Adrenal gland (tissue), 12 donors: ENCODE data around the gene IGF2R. TPM values are rescaled to one million over a fixed set of nuclear protein-coding genes. Genes with fewer than 3 reads are reported as not detected.
A peak's percentile ranks its signal among the peaks of the same experiment; 100 is the strongest.
"Not testable (repeated sequence)": the region's sequence is repeated elsewhere in the genome, so short reads cannot be mapped to it uniquely, and the experiment has no call there.

Experiments used
- DNase-seq, 7 donors: peaks; one replicate each; pipeline ENCODE4 v3.0.0-alpha.2; 2019 to 2020
- H3K27ac ChIP-seq, 5 donors: fragments of 200-600 bp; sonication (generic) in 4 of 5; 1 replicate in 3 of 5; 2 replicates in 2 of 5; pipeline versions ENCODE4 v1.5.1 to v1.8.0; 2016 to 2020; ENCODE audit warnings: mild to moderate bottlenecking in 1 of 5
- H3K27me3 ChIP-seq: fragments of 200-600 bp; 2 replicates; pipeline ENCODE4 v1.8.0; 2021
- H3K36me3 ChIP-seq, 2 donors: fragments of 200-600 bp; replicated peaks in 1 of 2; 1 replicate in 1 of 2; 2 replicates in 1 of 2; pipeline versions ENCODE4 v1.5.1 to v1.8.0; 2018 to 2022
- H3K4me1 ChIP-seq, 2 donors: fragments of 200-600 bp; replicated peaks in 1 of 2; 1 replicate in 1 of 2; 2 replicates in 1 of 2; pipeline versions ENCODE4 v1.5.1 to v1.8.0; 2018 to 2021
- H3K4me3 ChIP-seq, 4 donors: fragments of 200-600 bp; sonication (generic) in 3 of 4; one replicate each; pipeline ENCODE4 v1.5.1; 2016 to 2018
- H3K9me3 ChIP-seq, 3 donors: fragments of 200-600 bp; sonication (generic) in 1 of 3; replicated peaks in 1 of 3; 1 replicate in 2 of 3; 2 replicates in 1 of 3; pipeline versions ENCODE4 v1.5.1 to v1.8.0; 2016 to 2021
- POLR2A ChIP-seq, 2 donors: fragments of 450-650 bp; IDR thresholded peaks; one replicate each; pipeline ENCODE4 v1.6.1; 2017; ENCODE audit warnings: antibody characterized with exemption in 2 of 2, mild to moderate bottlenecking in 2 of 2, moderate library complexity in 1 of 2
- WGBS, 4 donors: extraction: QIAGEN DNeasy Blood & Tissue Kit in 2 of 4; methylation state at CpG; one replicate each; pipeline versions ENCODE4 v1.1.5 to v1.1.7; 2013 to 2017; 5-methylcytosine and 5-hydroxymethylcytosine counted together
- intact Hi-C, 2 donors: fragments of 100-400 bp; cut with DNase I; formaldehyde crosslinking; loops; one replicate each; pipeline versions ENCODE4 v1.14.1 to v1.15.0; 2022 to 2023
- polyA plus RNA-seq, 3 donors: library from polyadenylated mRNA; stranded (reverse); fragments of 200-250 nt in 2 of 3; fragments of 350-450 nt in 1 of 3; fragmentation: Illumina TruSeq in 1 of 3; extraction: RNeasy Lipid Tissue Mini Kit (QIAGEN cat#74804) in 1 of 3; gene quantifications; one replicate each; pipeline ENCODE4 v1.2.3, GENCODE V29; 2013 to 2014
- total RNA-seq, 9 donors: library from RNA; depleted of rRNA in 4 of 9; stranded (reverse); fragments of >200 nt in 4 of 9; fragments of 120-200 nt in 1 of 9; fragmentation: NEBNext Ultra II Directional in 1 of 9; extraction: Animal tissue kit (Norgen Biotek cat#: 25700) in 1 of 9; gene quantifications; one replicate each; pipeline versions ENCODE4 v1.1.0 to v1.2.4, GENCODE V29; 2013 to 2023
- TF ChIP-seq, protein P1 (sequence below), 6 experiments: fragments of 450-650 bp in 4 of 6; fragments of 200-600 bp in 2 of 6; sonication (generic) in 1 of 6; IDR thresholded peaks; 1 replicate in 5 of 6; 2 replicates in 1 of 6; pipeline versions ENCODE4 v1.5.1 to v1.8.0; 2016 to 2021; ENCODE audit warnings: antibody characterized with exemption in 6 of 6, mild to moderate bottlenecking in 2 of 6, moderate library complexity in 1 of 6
- donor health status: healthy with polysubstance abuse.
- donor health status: Bipolar disorder and iron deficiency.
- donor health status: DM: yes; HTN: yes; CAD: no.
- donor health status: DM: no; HTN: no; CAD: no.
- donor health status: DM: no; HTN: no; CAD: no.
- donor health status: DM: yes; HTN: yes; CAD: no.

The IGF2R gene
- total and polyA plus RNA-seq, 12 donors = 17.1 to 154 (median 89.8) TPM

DNA sequence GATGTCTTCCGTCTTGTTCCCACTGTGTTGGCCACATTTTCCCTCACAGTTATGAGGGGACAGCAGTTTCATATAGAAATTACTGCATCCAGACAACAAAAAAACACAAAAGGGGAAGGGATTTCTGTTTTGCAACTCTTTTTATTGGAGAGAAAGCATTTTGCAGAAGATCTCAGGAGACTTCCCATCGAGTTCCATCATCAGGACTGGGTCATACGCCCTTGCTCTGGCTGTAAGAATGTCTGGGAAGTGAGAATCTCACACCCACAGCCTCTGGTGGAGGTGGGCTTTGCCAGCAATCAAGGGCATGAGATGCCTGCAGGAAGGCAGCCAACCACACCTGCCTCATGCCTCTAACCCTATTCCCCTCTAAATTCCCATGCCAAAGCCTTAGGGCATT lies 5.8 kb upstream of the IGF2R start:
- H3K27me3 ChIP-seq = no peaks in the 10 kb centered on the region
- DNase-seq = no peak
- peaks cover 0 to 12% of the 10 kb centered on the region in 2 donors for H3K4me1 ChIP-seq
- H3K36me3 ChIP-seq = no peaks in the 10 kb centered on the region
- no peak overlapping the region for H3K4me3 ChIP-seq
- no peak overlapping the region for H3K27ac ChIP-seq
- H3K9me3 ChIP-seq = no peaks in the 10 kb centered on the region
- no peak for TF ChIP-seq POLR2A (IDR thresholded peaks at IDR 0.05)
- TF ChIP-seq, protein P1, sequence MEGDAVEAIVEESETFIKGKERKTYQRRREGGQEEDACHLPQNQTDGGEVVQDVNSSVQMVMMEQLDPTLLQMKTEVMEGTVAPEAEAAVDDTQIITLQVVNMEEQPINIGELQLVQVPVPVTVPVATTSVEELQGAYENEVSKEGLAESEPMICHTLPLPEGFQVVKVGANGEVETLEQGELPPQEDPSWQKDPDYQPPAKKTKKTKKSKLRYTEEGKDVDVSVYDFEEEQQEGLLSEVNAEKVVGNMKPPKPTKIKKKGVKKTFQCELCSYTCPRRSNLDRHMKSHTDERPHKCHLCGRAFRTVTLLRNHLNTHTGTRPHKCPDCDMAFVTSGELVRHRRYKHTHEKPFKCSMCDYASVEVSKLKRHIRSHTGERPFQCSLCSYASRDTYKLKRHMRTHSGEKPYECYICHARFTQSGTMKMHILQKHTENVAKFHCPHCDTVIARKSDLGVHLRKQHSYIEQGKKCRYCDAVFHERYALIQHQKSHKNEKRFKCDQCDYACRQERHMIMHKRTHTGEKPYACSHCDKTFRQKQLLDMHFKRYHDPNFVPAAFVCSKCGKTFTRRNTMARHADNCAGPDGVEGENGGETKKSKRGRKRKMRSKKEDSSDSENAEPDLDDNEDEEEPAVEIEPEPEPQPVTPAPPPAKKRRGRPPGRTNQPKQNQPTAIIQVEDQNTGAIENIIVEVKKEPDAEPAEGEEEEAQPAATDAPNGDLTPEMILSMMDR (IDR thresholded peaks at IDR 0.05) = no peak
- intact Hi-C loops = no loop called here
- 51 to 70% (median 57%) methylated on average over 3 of the region's 3 CpGs for WGBS, 4 donors

DNA sequence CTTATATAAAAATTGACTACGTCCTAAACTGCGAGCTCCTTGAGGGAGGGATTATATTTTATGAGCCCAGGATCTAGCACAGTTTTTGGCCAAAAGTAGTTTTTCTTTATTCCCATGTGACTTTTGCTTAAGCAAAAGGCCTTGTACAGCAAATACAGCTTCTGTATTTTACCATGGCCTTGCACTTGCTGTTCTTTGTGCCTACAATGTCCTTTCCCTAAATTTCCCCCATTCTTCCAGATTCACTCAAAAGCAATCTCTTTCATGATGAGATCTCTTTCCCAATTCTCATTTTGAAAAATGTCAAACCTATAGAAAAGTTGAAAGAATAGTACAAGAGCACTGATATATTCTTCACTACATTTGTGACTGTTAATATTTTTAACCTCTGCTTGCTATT lies 4.8 kb upstream of the IGF2R start:
- intact Hi-C loops = no loop called here
- no peaks in the 10 kb centered on the region for H3K9me3 ChIP-seq
- no peak for DNase-seq
- H3K4me1 ChIP-seq = peaks cover 0 to 16% of the 10 kb centered on the region in 2 donors
- 86 to 94% (median 87%) methylated on average over 2 of the region's 2 CpGs for WGBS, 4 donors
- no peaks in the 10 kb centered on the region for H3K36me3 ChIP-seq
- no peak overlapping the region for H3K27ac ChIP-seq
- no peak overlapping the region for H3K4me3 ChIP-seq
- TF ChIP-seq, protein P1 (IDR thresholded peaks at IDR 0.05) = no peak
- no peak for TF ChIP-seq POLR2A (IDR thresholded peaks at IDR 0.05)
- H3K27me3 ChIP-seq = no peaks in the 10 kb centered on the region

DNA sequence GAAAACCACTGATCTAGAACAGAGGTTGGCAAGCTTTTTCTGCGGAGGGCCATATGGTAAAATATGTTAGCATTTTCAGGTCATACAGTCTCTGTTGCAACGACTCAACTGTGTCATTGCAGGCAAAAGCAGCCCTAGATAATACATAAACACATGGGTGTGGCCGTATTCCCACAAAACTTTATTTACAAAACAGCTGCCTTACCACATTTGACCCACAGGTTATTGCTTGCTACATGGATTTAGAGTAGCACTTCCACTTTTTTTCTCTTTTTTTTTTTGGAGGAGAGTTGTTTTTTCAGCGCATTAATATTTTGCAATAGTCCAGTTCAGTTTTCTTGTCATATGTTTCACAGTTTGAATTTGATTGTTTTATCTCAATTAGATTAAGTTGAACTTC lies 2.5 kb upstream of the IGF2R start:
- WGBS, 4 donors = 64 to 81% (median 76%) methylated on average over 4 of the region's 4 CpGs
- no peaks in the 10 kb centered on the region for H3K27me3 ChIP-seq
- no peaks in the 10 kb centered on the region for H3K36me3 ChIP-seq
- H3K4me3 ChIP-seq = no peak overlapping the region
- no peak for DNase-seq
- TF ChIP-seq, protein P1 (IDR thresholded peaks at IDR 0.05) = peak in 2 of 6 experiments; percentile 22 to 29
- no peak for TF ChIP-seq POLR2A (IDR thresholded peaks at IDR 0.05)
- intact Hi-C loops = no loop called here
- H3K4me1 ChIP-seq = peaks cover 0 to 20% of the 10 kb centered on the region in 2 donors
- no peak overlapping the region for H3K27ac ChIP-seq
- no peaks in the 10 kb centered on the region for H3K9me3 ChIP-seq

DNA sequence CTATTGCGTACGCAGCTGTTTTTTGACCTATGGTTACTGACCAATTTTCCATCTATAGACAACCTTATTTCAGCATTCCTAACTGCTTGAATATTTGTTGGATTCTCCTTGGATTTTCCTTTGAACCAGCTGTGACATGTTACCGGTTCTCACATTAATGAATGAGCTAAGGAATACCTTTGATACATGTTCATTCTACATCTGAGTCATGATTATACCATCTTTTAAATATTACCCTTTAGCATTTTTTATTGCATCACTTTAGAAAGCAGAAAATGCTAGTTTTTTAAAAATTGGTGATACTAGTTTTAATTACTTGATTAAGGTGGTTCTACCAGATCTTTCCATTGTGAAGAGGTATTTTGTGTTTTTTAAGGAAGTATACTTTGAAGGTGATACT lies 1.9 kb upstream of the IGF2R start:
- no peak overlapping the region for H3K27ac ChIP-seq
- H3K27me3 ChIP-seq = no peaks in the 10 kb centered on the region
- 77 to 91% (median 85%) methylated on average over 3 of the region's 3 CpGs for WGBS, 4 donors
- no peak overlapping the region for H3K4me3 ChIP-seq
- H3K4me1 ChIP-seq = peaks cover 0 to 27% of the 10 kb centered on the region in 2 donors
- TF ChIP-seq, protein P1 (IDR thresholded peaks at IDR 0.05) = no peak
- no peak for TF ChIP-seq POLR2A (IDR thresholded peaks at IDR 0.05)
- H3K36me3 ChIP-seq = no peaks in the 10 kb centered on the region
- DNase-seq = no peak
- intact Hi-C loops = no loop called here
- no peaks in the 10 kb centered on the region for H3K9me3 ChIP-seq

DNA sequence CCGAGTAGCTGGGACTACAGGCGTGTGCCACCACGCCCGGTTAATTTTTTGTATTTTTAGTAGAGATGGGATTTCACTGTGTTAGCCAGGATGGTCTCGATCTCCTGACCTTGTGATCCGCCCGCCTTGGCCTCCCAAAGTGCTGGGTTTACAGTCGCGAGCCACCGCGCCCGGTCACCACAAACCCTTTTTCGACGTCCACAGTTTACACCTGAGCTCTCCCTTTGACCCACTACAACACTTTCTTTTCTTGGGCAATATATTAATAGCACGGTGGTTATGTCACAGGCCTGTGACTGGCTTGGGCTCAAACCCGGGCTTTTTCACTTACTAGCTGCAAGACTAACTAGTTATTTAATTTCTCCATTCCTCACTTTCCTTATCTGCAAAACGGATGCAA lies 1.3 kb upstream of the IGF2R start:
- WGBS, 4 donors = 88 to 96% (median 93%) methylated on average over 17 of the region's 17 CpGs
- H3K4me1 ChIP-seq = peaks cover 0 to 33% of the 10 kb centered on the region in 2 donors
- H3K36me3 ChIP-seq, intact Hi-C loops, H3K4me3 ChIP-seq, H3K27ac ChIP-seq, H3K9me3 ChIP-seq, DNase-seq, H3K27me3 ChIP-seq: not testable (repeated sequence)
